OCI-LY1 (cell line): ENCODE measurements around the gene MYO16.
A peak's percentile ranks its signal among the peaks of the same experiment; 100 is the strongest.

Experiments
- H2AFZ ChIP-seq: fragments of 200-600 bp; sonication (generic), shearing (Covaris generic); 2 replicates; pipeline ENCODE4 v1.6.0; 2014; ENCODE audit warnings: antibody characterized with exemption, mild to moderate bottlenecking, low read length
- H3F3A ChIP-seq: fragments of 200-600 bp; sonication (generic), shearing (Covaris generic); 2 replicates; pipeline ENCODE4 v1.6.0; 2014; ENCODE audit warnings: mild to moderate bottlenecking, antibody characterized with exemption, low read length, moderate library complexity; ENCODE audit not compliant: insufficient read depth
- H3K27ac ChIP-seq: fragments of 200-600 bp; sonication (generic); 2 replicates; pipeline ENCODE4 v1.5.1; 2014; ENCODE audit warnings: low read length, mixed run types, mild to moderate bottlenecking, low read depth; ENCODE audit not compliant: poor library complexity, severe bottlenecking
- H3K27me3 ChIP-seq: fragments of 200-600 bp; sonication (generic); 2 replicates; pipeline ENCODE4 v1.6.0; 2014; ENCODE audit warnings: antibody characterized with exemption, mild to moderate bottlenecking, low read length, moderate library complexity; ENCODE audit not compliant: insufficient read depth
- H3K36me3 ChIP-seq: fragments of 200-600 bp; sonication (generic); 2 replicates; pipeline ENCODE4 v1.6.1; 2014; ENCODE audit warnings: mild to moderate bottlenecking, antibody characterized with exemption, low read length, moderate library complexity, mixed read lengths; ENCODE audit not compliant: insufficient read depth
- H3K4me1 ChIP-seq: fragments of 200-600 bp; sonication (generic); 2 replicates; pipeline ENCODE4 v1.5.1; 2014; ENCODE audit warnings: mild to moderate bottlenecking, low read length, moderate library complexity; ENCODE audit not compliant: insufficient read depth, severe bottlenecking
- H3K4me2 ChIP-seq: fragments of 200-600 bp; sonication (generic), shearing (Covaris generic); 2 replicates; pipeline ENCODE4 v1.6.1; 2014; ENCODE audit warnings: low read length
- H3K4me3 ChIP-seq: fragments of 200-600 bp; sonication (generic); 2 replicates; pipeline ENCODE4 v1.5.1; 2014; ENCODE audit warnings: low read length, low read depth, mild to moderate bottlenecking, mixed read lengths; ENCODE audit not compliant: poor library complexity, severe bottlenecking
- H3K79me2 ChIP-seq: fragments of 200-600 bp; shearing (Covaris generic); 2 replicates; pipeline ENCODE4 v1.6.1; 2016; ENCODE audit warnings: mixed run types, low read length, mixed read lengths; ENCODE audit not compliant: insufficient read depth
- H3K9ac ChIP-seq: fragments of 200-600 bp; sonication (generic), shearing (Covaris generic); 2 replicates; pipeline ENCODE4 v1.6.1; 2014; ENCODE audit warnings: mild to moderate bottlenecking, low read length, mixed read lengths
- H3K9me2 ChIP-seq: fragments of 200-600 bp; sonication (generic), shearing (Covaris generic); 2 replicates; pipeline ENCODE4 v1.6.1; 2014; ENCODE audit warnings: low read depth, mild to moderate bottlenecking, low read length, mixed read lengths
- H3K9me3 ChIP-seq: fragments of 200-600 bp; shearing (Covaris generic); 2 replicates; pipeline ENCODE4 v1.6.1; 2014; ENCODE audit warnings: low read length, mixed read lengths
- H4K20me1 ChIP-seq: fragments of 200-600 bp; sonication (generic), shearing (Covaris generic); 2 replicates; pipeline ENCODE4 v1.6.0; 2016; ENCODE audit warnings: mild to moderate bottlenecking, low read length; ENCODE audit not compliant: insufficient read depth
- CTCF ChIP-seq: fragments of 200-600 bp; sonication (generic), shearing (Covaris generic); IDR thresholded peaks from 2 replicates; pipeline ENCODE4 v1.5.1; 2017; ENCODE audit warnings: mild to moderate bottlenecking, antibody characterized with exemption, low read length, moderate library complexity, mixed read lengths
- EZH2 ChIP-seq: fragments of 200-600 bp; sonication (generic), shearing (Covaris generic); IDR thresholded peaks from 2 replicates; pipeline ENCODE4 v1.8.0; 2017; ENCODE audit warnings: borderline replicate concordance, mixed run types, mild to moderate bottlenecking, antibody characterized with exemption, low read length, moderate library complexity, mixed read lengths

The MYO16 gene

GRCh38 chr13:109159650-109160309 is 530.4 kb downstream of the MYO16 start:
- Histone ChIP-seq H3K9me2 (no peaks in the 10 kb centered on the region), H3K9ac (no peak overlapping the region; the same call in 1 of the 2 replicates), H3K4me2 (peak overlapping the region; percentile 11; the same call in 1 of the 2 replicates), H3K27me3 (no peaks in the 10 kb centered on the region), H3K27ac (peak overlapping the region; percentile 86), H3K9me3 (no peaks in the 10 kb centered on the region), H3K79me2 (no peaks in the 10 kb centered on the region), H3F3A (no peaks in the 10 kb centered on the region), H3K36me3 (no peaks in the 10 kb centered on the region; the same call in 1 of the 2 replicates), H2AFZ (no peak overlapping the region), H4K20me1 (no peaks in the 10 kb centered on the region), H3K4me3 (no peak overlapping the region), H3K4me1 (peaks cover 41% of the 10 kb centered on the region)
- TF ChIP-seq CTCF (no peak), EZH2 (no peak)

GRCh38 chr13:109160357-109160756 is 530.9 kb downstream of the MYO16 start:
- Histone ChIP-seq H3K79me2 (no peaks in the 10 kb centered on the region), H2AFZ (no peak overlapping the region), H3K4me3 (no peak overlapping the region), H4K20me1 (no peaks in the 10 kb centered on the region), H3K27me3 (no peaks in the 10 kb centered on the region), H3K9ac (no peak overlapping the region), H3F3A (no peaks in the 10 kb centered on the region), H3K4me1 (peaks cover 41% of the 10 kb centered on the region), H3K9me3 (no peaks in the 10 kb centered on the region), H3K4me2 (peak overlapping the region; percentile 11; the same call in 1 of the 2 replicates), H3K27ac (peak overlapping the region; percentile 86), H3K9me2 (no peaks in the 10 kb centered on the region), H3K36me3 (no peaks in the 10 kb centered on the region; the same call in 1 of the 2 replicates)
- no peak for TF ChIP-seq EZH2
- TF ChIP-seq CTCF: no peak

GRCh38 chr13:109160887-109161669 is 531.7 kb downstream of the MYO16 start:
- peak overlapping the region; percentile 86 for H3K27ac ChIP-seq
- H3F3A ChIP-seq: no peaks in the 10 kb centered on the region
- H3K9me2 ChIP-seq: no peaks in the 10 kb centered on the region
- H3K9me3 ChIP-seq: no peaks in the 10 kb centered on the region
- no peaks in the 10 kb centered on the region for H4K20me1 ChIP-seq
- no peak overlapping the region for H2AFZ ChIP-seq
- no peak overlapping the region for H3K4me3 ChIP-seq
- peak overlapping the region; percentile 11; the same call in 1 of the 2 replicates for H3K4me2 ChIP-seq
- no peaks in the 10 kb centered on the region for H3K27me3 ChIP-seq
- no peak overlapping the region for H3K9ac ChIP-seq
- no peaks in the 10 kb centered on the region for H3K79me2 ChIP-seq
- H3K36me3 ChIP-seq: no peaks in the 10 kb centered on the region; the same call in 1 of the 2 replicates
- TF ChIP-seq CTCF: no peak
- no peak for TF ChIP-seq EZH2
- H3K4me1 ChIP-seq: peaks cover 41% of the 10 kb centered on the region
